GM12878 (cell line): ENCODE results near the gene RANGAP1. TPM values are rescaled to one million over a fixed set of nuclear protein-coding genes. Genes with fewer than 3 reads are reported as not detected.
A peak's percentile ranks its signal among the peaks of the same experiment; 100 is the strongest.

Experiments
- CBFB ChIP-seq: IDR thresholded peaks from 2 replicates; pipeline ENCODE4 v1.6.1; 2016; ENCODE audit warnings: antibody characterized with exemption, low read depth
- CEBPZ ChIP-seq: fragments of 150-350 bp; IDR thresholded peaks from 2 replicates; pipeline ENCODE4 v1.6.1; 2016; ENCODE audit warnings: low read depth, low read length
- CREB1 ChIP-seq: IDR thresholded peaks from 2 replicates; pipeline ENCODE4 v1.6.1; 2012; ENCODE audit warnings: low read depth, mild to moderate bottlenecking, inconsistent platforms
- DPF2 ChIP-seq: fragments of 450-650 bp; IDR thresholded peaks from 2 replicates; pipeline ENCODE4 v1.6.1; 2017; ENCODE audit warnings: mild to moderate bottlenecking
- E4F1 ChIP-seq: fragments of 450-650 bp; IDR thresholded peaks from 2 replicates; pipeline ENCODE4 v1.6.1; 2018; ENCODE audit warnings: borderline replicate concordance, mild to moderate bottlenecking; ENCODE audit not compliant: partially characterized antibody
- EED ChIP-seq: sonication (generic); IDR thresholded peaks from 2 replicates; pipeline ENCODE4 v1.6.1; 2016; ENCODE audit warnings: antibody characterized with exemption, low read depth
- HDAC2 ChIP-seq: fragments of 200-600 bp; sonication (generic); IDR thresholded peaks from 2 replicates; pipeline ENCODE4 v1.6.1; 2017
- HSF1 ChIP-seq: fragments of 150-350 bp; IDR thresholded peaks from 2 replicates; pipeline ENCODE4 v1.6.1; 2014; ENCODE audit warnings: mild to moderate bottlenecking, low read depth, low read length
- IKZF1 ChIP-seq: fragments of 450-650 bp; conservative IDR thresholded peaks from 2 replicates; pipeline ENCODE4 v1.6.1; 2017; ENCODE audit warnings: antibody characterized with exemption, mild to moderate bottlenecking
- NFYA ChIP-seq: IDR thresholded peaks from 2 replicates; pipeline ENCODE4 v1.6.1; 2011; ENCODE audit warnings: low read depth, mild to moderate bottlenecking, low read length, improper control_type of control experiment, borderline replicate concordance
- NR2C2 ChIP-seq: IDR thresholded peaks from 2 replicates; pipeline ENCODE4 v1.6.1; 2011; ENCODE audit warnings: borderline replicate concordance, low read depth; ENCODE audit not compliant: control insufficient read depth, insufficient read length
- RUNX3 ChIP-seq: IDR thresholded peaks from 2 replicates; pipeline ENCODE4 v1.6.1; 2012; ENCODE audit warnings: low read length, inconsistent platforms
- SIX5 ChIP-seq: IDR thresholded peaks from 2 replicates; pipeline ENCODE4 v1.6.1; 2011; ENCODE audit warnings: mild to moderate bottlenecking, low read depth, low read length, moderate library complexity; ENCODE audit not compliant: severe bottlenecking
- SMAD1 ChIP-seq: fragments of 450-650 bp; IDR thresholded peaks from 2 replicates; pipeline ENCODE4 v1.6.1; 2018; ENCODE audit warnings: mild to moderate bottlenecking, low read depth; ENCODE audit not compliant: partially characterized antibody
- SMAD5 ChIP-seq: IDR thresholded peaks from 2 replicates; pipeline ENCODE4 v1.6.1; 2016; ENCODE audit warnings: antibody characterized with exemption, low read depth
- SMC3 ChIP-seq: IDR thresholded peaks from 2 replicates; pipeline ENCODE4 v1.6.1; 2011; ENCODE audit warnings: low read length, improper control_type of control experiment, borderline replicate concordance
- SUPT20H ChIP-seq: IDR thresholded peaks from 2 replicates; pipeline ENCODE4 v1.6.1; 2011; ENCODE audit warnings: low read depth, mild to moderate bottlenecking, low read length, moderate library complexity, borderline replicate concordance; ENCODE audit not compliant: control insufficient read depth
- polyA plus RNA-seq, 11 experiments: library from polyadenylated mRNA; depleted of rRNA in 4 of 11; unstranded in 6 of 11; stranded (reverse) in 5 of 11; fragments of >200 nt; fragmentation: Nextera tagmentation in 4 of 11; fragmentation: Illumina TruSeq in 1 of 11; extraction: Ambion mirVana in 4 of 11; extraction: Trizol in 1 of 11; gene quantifications; 1 replicate in 1 of 11; 2 replicates in 10 of 11; pipeline versions ENCODE4 v1.2.1 to v1.2.3, GENCODE V29; 2011 to 2016; ENCODE audit warnings: inconsistent platforms in 2 of 11, missing spikeins in 2 of 11, low read depth in 1 of 11
- total RNA-seq, 4 experiments: library from RNA; depleted of rRNA in 3 of 4; stranded (reverse); fragments of >200 nt in 3 of 4; fragmentation: Illumina TruSeq in 1 of 4; extraction: Trizol in 1 of 4; gene quantifications; 2 replicates each; pipeline versions ENCODE4 v1.2.1 to v1.2.3, GENCODE V29; 2013 to 2021
- TF ChIP-seq, protein P1 (sequence below): fragments of 450-650 bp; IDR thresholded peaks from 2 replicates; pipeline ENCODE4 v1.6.1; 2017; ENCODE audit warnings: mild to moderate bottlenecking, moderate library complexity

The RANGAP1 gene
- total and polyA plus RNA-seq, 10 of the 15 experiments (the other 5 are each of a cell fraction or from before 2014, with no cell fraction given): 2.5 to 109 (median 60.2) TPM

GRCh38 chr22:41204992-41205900, 80.7 kb downstream of the RANGAP1 start, which contains the start of gene L3MBTL2 (continued):
- peak; percentile 84 for TF ChIP-seq CREB1
- TF ChIP-seq SIX5: peak; percentile 93
- no peak for TF ChIP-seq SMC3
- TF ChIP-seq, protein P1, sequence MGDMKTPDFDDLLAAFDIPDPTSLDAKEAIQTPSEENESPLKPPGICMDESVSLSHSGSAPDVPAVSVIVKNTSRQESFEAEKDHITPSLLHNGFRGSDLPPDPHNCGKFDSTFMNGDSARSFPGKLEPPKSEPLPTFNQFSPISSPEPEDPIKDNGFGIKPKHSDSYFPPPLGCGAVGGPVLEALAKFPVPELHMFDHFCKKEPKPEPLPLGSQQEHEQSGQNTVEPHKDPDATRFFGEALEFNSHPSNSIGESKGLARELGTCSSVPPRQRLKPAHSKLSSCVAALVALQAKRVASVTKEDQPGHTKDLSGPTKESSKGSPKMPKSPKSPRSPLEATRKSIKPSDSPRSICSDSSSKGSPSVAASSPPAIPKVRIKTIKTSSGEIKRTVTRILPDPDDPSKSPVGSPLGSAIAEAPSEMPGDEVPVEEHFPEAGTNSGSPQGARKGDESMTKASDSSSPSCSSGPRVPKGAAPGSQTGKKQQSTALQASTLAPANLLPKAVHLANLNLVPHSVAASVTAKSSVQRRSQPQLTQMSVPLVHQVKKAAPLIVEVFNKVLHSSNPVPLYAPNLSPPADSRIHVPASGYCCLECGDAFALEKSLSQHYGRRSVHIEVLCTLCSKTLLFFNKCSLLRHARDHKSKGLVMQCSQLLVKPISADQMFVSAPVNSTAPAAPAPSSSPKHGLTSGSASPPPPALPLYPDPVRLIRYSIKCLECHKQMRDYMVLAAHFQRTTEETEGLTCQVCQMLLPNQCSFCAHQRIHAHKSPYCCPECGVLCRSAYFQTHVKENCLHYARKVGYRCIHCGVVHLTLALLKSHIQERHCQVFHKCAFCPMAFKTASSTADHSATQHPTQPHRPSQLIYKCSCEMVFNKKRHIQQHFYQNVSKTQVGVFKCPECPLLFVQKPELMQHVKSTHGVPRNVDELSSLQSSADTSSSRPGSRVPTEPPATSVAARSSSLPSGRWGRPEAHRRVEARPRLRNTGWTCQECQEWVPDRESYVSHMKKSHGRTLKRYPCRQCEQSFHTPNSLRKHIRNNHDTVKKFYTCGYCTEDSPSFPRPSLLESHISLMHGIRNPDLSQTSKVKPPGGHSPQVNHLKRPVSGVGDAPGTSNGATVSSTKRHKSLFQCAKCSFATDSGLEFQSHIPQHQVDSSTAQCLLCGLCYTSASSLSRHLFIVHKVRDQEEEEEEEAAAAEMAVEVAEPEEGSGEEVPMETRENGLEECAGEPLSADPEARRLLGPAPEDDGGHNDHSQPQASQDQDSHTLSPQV: no peak
- TF ChIP-seq HSF1: no peak
- 0 out of 2 replicates have a peak, but pooled peaks have one; percentile 54 for TF ChIP-seq DPF2
- no peak; the same call in 1 of the 2 replicates for TF ChIP-seq EED
- TF ChIP-seq IKZF1: peak; percentile 90
- no peak for TF ChIP-seq SUPT20H
- TF ChIP-seq HDAC2: no peak
- no peak for TF ChIP-seq SMAD1
- peak; percentile 17; the same call in 1 of the 2 replicates for TF ChIP-seq NFYA
- peak; percentile 82 for TF ChIP-seq SMAD5
- TF ChIP-seq NR2C2: no peak
- TF ChIP-seq CBFB: no peak
- no peak for TF ChIP-seq CEBPZ
- TF ChIP-seq RUNX3: peak; percentile 80
- peak; percentile 24 for TF ChIP-seq E4F1
